ENCODE results near the gene YAF2.
"Not testable (repeated sequence)": the region's sequence is repeated elsewhere in the genome, so short reads cannot be mapped to it uniquely, and the experiment has no call there.

YAF2 gene

DNA sequence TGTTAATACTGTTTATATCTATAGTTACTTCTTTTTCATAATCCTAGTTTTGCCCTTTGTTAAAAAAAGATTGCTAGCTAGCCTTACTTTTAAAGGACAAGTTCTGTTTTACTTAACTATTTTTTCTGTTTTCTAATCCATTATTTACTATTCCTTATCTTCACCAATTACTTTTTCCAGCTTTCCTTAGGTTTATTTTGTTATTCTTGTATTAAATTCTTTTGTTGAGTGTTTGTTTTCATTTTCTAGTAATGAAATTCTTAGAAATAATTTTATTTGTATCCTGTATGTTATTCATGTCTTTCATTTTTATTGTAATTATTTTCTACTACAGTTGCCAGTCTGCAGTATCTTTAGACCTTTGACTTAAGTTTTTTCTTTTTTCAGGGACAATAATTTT, 47.7 kb downstream of the YAF2 start:
- ATAC-seq (ENCODE audit: low read depth) (no peak), DNase-seq (ENCODE audit: low spot score) (no peak)
- Histone ChIP-seq H3K9me3 (ENCODE audit: severe bottlenecking) (no peaks in the 10 kb centered on the region), H3K4me3 (ENCODE audit: severe bottlenecking) (no peak overlapping the region), H3K27me3 (ENCODE audit: insufficient read depth, poor library complexity, severe bottlenecking) (no peaks in the 10 kb centered on the region), H3K27ac (ENCODE audit: poor library complexity, severe bottlenecking) (no peak overlapping the region), H3K4me1 (ENCODE audit: insufficient read depth, poor library complexity, severe bottlenecking) (no peaks in the 10 kb centered on the region), H3K36me3 (ENCODE audit: low read depth) (peaks cover 3% of the 10 kb centered on the region; the same call in 1 of the 2 replicates)
- TF ChIP-seq, protein P1, sequence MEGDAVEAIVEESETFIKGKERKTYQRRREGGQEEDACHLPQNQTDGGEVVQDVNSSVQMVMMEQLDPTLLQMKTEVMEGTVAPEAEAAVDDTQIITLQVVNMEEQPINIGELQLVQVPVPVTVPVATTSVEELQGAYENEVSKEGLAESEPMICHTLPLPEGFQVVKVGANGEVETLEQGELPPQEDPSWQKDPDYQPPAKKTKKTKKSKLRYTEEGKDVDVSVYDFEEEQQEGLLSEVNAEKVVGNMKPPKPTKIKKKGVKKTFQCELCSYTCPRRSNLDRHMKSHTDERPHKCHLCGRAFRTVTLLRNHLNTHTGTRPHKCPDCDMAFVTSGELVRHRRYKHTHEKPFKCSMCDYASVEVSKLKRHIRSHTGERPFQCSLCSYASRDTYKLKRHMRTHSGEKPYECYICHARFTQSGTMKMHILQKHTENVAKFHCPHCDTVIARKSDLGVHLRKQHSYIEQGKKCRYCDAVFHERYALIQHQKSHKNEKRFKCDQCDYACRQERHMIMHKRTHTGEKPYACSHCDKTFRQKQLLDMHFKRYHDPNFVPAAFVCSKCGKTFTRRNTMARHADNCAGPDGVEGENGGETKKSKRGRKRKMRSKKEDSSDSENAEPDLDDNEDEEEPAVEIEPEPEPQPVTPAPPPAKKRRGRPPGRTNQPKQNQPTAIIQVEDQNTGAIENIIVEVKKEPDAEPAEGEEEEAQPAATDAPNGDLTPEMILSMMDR (IDR thresholded peaks at IDR 0.05; ENCODE audit: poor library complexity, severe bottlenecking) = no peak

DNA sequence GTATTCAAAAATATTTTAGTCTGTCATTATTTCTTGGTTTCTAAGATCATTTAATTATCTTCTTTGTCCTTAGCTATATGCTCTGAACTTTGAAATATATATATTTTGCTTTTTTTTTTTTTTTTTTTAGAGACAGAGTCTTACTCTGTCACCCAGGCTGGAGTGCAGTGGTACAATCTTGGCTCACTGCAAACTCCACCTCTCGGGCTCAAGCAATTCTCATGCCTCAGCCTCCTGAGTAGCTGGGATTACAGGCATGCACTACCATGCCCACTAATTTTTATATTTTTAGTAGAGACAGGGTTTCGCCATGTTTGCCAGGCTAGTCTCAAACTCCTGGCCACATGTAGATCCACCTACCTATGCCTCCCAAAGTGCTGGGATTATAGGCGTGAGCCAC, 49.8 kb downstream of the YAF2 start:
- H3K4me3 ChIP-seq (ENCODE audit: severe bottlenecking); H3K27ac ChIP-seq (ENCODE audit: poor library complexity, severe bottlenecking); H3K27me3 ChIP-seq (ENCODE audit: insufficient read depth, poor library complexity, severe bottlenecking); H3K9me3 ChIP-seq (ENCODE audit: severe bottlenecking); ATAC-seq (ENCODE audit: low read depth); H3K4me1 ChIP-seq (ENCODE audit: insufficient read depth, poor library complexity, severe bottlenecking); H3K36me3 ChIP-seq (ENCODE audit: low read depth); DNase-seq (ENCODE audit: low spot score): not testable (repeated sequence)

DNA sequence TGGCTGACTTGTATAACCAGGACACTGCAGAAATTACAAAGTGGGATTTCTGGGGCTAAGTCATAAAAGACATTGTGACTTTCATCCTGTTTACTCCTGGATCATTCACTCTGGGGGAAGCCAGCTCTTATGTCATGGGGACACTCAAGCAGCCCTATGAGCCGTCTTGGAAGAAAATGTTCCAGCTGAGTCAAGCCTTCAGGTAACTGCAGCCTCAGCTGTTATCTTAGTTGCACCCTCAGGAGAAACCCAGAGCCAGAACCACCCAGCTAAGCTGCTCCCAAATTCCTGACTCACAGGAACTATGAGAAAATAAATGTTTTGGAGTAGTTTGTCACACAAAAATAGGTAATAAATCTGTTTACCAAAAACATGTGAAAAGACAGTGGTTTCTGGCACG, 50.2 kb downstream of the YAF2 start:
- no peak for ATAC-seq (ENCODE audit: low read depth)
- TF ChIP-seq, protein P1 (IDR thresholded peaks at IDR 0.05; ENCODE audit: poor library complexity, severe bottlenecking) = no peak
- no peaks in the 10 kb centered on the region for H3K4me1 ChIP-seq (ENCODE audit: insufficient read depth, poor library complexity, severe bottlenecking)

DNA sequence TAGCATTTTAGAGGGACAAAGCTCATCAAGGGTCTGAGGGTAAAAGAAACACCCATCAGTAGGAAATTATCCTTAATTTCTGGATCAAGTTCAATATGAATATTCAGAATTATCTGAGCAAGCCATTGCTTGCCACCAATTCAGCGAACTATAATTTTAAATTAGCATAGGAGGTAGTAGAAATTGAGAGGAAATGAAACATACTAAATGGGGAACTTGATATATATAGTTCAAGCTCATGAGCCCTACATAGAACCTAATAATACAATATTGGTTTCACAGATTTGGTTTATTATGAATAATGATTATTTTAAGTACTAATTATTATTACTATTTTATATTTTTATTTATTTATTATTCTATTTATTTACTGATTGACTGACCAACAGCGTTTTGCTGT, 51.3 kb downstream of the YAF2 start:
- Histone ChIP-seq H3K9me3 (ENCODE audit: severe bottlenecking) (no peaks in the 10 kb centered on the region), H3K27me3 (ENCODE audit: insufficient read depth, poor library complexity, severe bottlenecking) (no peaks in the 10 kb centered on the region), H3K36me3 (ENCODE audit: low read depth) (peaks cover 3% of the 10 kb centered on the region; the same call in 1 of the 2 replicates), H3K4me3 (ENCODE audit: severe bottlenecking) (no peak overlapping the region), H3K4me1 (ENCODE audit: insufficient read depth, poor library complexity, severe bottlenecking) (no peaks in the 10 kb centered on the region), H3K27ac (ENCODE audit: poor library complexity, severe bottlenecking) (no peak overlapping the region)
- DNase-seq (ENCODE audit: low spot score) (no peak), ATAC-seq (ENCODE audit: low read depth) (no peak)
- TF ChIP-seq, protein P1 (IDR thresholded peaks at IDR 0.05; ENCODE audit: poor library complexity, severe bottlenecking) = no peak

More for the DNA sequence above, 50.2 kb downstream of the YAF2 start:
- Histone ChIP-seq H3K36me3 (ENCODE audit: low read depth) (peaks cover 3% of the 10 kb centered on the region; the same call in 1 of the 2 replicates), H3K9me3 (ENCODE audit: severe bottlenecking) (no peaks in the 10 kb centered on the region), H3K27me3 (ENCODE audit: insufficient read depth, poor library complexity, severe bottlenecking) (no peaks in the 10 kb centered on the region), H3K27ac (ENCODE audit: poor library complexity, severe bottlenecking) (no peak overlapping the region), H3K4me3 (ENCODE audit: severe bottlenecking) (no peak overlapping the region)
- DNase-seq (ENCODE audit: low spot score) = no peak

DNA sequence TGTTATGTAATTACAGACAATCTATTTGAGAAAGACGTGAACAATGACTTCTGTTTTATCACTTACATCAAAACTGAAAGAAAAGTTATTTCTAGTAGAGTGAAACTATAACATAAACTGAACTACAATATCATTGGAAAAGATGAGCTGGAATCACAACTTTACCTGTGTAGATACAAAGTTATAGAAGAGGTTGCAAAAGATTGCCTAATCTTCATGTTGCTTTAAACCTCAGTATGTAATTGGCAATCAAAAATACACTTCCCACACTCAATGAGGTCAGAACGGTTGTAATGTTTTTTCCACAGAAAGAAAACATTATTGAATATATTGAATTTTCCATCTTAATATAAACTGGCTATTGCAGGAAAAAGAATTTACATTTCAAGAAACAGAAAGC, 55.7 kb downstream of the YAF2 start:
- no peak for ATAC-seq (ENCODE audit: low read depth)
- no peaks in the 10 kb centered on the region for H3K4me1 ChIP-seq (ENCODE audit: insufficient read depth, poor library complexity, severe bottlenecking)
- H3K27ac ChIP-seq (ENCODE audit: poor library complexity, severe bottlenecking) = no peak overlapping the region
- H3K4me3 ChIP-seq (ENCODE audit: severe bottlenecking) = no peak overlapping the region
- H3K36me3 ChIP-seq (ENCODE audit: low read depth) = no peaks in the 10 kb centered on the region
- H3K27me3 ChIP-seq (ENCODE audit: insufficient read depth, poor library complexity, severe bottlenecking) = no peaks in the 10 kb centered on the region
- no peaks in the 10 kb centered on the region for H3K9me3 ChIP-seq (ENCODE audit: severe bottlenecking)
- TF ChIP-seq, protein P1 (IDR thresholded peaks at IDR 0.05; ENCODE audit: poor library complexity, severe bottlenecking) = no peak
- DNase-seq (ENCODE audit: low spot score) = no peak

All from RWPE2 (cell line).